Hepatic stellate cell (primary cell): ENCODE data around the gene TGFB3.
"Not testable (repeated sequence)": the region's sequence is repeated elsewhere in the genome, so short reads cannot be mapped to it uniquely, and the experiment has no call there.

Experiments
- DNase-seq: peaks from one replicate; pipeline ENCODE4 v3.0.0; 2011; ENCODE audit warnings: low spot score

Gene TGFB3

DNA sequence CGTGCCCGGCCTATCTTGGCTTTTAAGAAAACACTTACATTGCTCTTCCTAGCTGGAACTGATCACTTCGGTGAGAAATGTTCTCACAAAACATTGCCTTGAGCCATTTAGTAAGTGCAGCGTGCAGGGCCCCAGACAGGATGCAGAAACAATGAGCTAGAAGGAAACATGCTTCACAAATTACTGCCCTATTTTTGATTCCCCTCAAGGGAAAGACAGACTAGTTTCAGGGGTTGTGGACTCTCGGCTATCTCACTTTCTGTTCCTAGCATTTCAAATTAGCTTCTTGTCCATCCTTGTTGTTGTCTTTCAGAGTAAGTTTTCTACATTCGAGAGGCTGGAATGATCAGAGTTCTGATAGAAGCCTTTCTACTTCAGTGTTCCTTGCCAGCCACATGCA, 21.6 kb downstream of the TGFB3 start:
- DNase-seq = no peak

DNA sequence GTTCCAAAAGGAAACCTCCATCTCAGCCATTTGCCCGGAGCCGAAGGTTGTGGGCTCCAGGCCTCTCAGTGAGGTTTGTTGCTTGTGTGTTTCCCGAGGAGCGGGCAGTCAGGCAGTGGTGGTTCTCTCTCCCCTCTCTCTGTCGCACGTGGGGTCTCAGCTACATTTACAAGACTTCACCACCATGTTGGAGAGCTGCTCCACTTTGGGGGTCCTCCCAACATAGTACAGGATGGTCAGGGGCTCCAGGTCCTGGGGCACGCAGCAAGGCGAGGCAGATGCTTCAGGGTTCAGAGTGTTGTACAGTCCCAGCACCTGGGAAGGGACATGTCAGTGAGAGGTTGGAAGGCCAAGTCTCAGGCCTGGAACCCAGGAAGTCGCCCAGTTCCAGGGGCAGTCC, 22.8 kb downstream of the TGFB3 start:
- no peak for DNase-seq

DNA sequence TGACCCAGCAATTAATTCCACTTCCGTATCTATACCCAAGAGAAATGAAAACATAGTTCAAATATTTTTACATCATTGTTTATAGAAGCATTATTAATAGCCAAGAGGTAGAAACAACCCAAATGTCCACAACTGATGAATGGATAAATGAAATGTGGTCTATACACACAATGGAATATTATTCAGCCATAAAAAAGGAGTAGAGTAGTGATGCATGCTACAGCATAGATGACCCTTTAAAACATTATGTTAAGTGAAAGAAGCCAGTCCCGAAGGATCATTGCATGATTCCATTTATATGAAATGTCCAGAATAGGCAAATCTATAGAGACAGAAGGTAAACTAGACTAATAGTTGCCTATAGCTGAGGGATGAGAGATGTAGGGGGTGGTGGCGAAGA, 29.3 kb downstream of the TGFB3 start:
- DNase-seq = no peak

DNA sequence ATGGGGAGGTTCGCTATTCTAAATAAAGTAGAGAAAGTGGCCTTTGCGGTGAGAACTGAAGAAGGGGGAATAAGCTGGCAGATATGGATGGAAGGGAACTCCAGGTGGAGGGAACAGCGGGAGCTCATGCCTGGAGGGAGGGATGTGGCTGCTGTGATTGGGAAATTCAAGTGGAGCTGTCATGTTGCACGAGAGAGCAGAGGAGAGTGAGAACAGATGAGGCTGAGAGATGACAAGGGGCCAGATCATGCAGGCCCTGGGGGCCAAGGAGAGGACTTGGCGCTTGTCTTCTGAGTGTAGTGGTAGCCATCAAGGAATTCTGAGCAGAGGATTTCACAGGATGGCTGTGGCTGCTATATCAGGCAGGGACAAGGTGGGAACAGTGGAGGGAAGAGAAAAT, 35.0 kb downstream of the TGFB3 start:
- DNase-seq = no peak

DNA sequence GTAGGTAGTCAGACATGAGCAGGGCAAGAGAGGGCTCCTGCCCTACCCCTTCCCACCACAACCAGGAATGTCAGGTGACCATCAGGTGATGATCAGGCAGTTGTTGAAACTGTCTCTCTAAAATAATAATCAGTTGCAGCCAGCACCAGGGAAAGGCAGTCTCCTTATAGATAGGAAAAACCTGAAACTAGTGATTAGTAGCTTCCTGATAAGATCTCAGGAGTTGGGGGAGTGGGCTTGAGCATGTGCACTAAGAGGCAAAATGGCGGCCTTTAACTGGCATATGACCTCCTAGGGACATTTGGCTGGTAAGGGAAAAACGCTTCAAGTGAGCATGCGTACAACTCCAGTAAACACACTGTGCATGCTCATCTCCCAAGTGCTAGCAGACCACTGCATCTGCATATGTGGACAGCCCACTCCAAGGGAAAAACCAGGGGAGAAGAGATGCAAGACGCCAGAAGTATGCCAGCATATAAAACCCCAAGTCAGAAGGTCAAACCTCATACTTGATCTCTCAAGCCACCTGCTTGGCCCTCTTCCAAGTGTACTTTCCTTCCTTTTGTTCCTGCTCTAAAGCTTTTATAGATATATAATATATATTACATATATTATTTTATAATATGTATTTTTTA, 37.1 kb downstream of the TGFB3 start:
- DNase-seq = no peak

DNA sequence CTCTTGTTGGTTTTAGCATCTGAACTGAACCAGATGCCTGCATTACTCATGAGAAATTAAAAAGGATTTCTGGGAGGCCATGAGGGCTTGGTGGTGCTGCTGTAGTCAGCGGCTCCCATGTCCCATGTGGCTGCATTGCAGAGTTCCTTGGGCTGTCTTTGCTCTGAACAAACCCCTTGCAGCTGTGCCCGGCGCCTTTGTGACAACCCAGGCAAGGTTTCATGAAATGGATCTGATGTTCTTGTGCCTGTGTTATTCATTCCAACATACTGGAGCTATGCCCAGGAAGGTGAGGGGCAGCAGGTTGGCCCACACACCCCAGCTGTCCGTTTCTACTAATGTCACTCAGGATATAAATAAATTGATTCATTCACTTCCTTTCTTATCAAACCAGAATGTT, 40.8 kb downstream of the TGFB3 start:
- peak; percentile 29 for DNase-seq

DNA sequence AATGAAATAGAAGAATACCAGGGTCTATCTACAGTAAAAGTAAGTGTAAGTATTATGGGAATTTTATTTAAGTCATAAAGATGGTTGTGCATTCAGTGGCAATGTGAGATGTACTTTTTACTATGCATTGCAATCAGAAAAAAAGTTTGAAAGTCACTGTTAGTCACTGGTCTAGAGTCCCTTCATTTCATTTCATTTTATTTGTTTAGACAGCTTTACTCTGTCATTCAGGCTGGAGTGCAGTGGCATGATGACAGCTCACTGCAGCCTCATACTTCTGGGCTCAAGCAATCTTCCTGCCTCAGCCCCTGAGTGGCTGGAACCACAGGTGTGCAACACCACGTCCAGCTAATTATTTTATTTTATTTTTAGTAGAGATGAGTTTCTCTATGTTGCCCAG, 42.6 kb downstream of the TGFB3 start:
- DNase-seq = no peak

DNA sequence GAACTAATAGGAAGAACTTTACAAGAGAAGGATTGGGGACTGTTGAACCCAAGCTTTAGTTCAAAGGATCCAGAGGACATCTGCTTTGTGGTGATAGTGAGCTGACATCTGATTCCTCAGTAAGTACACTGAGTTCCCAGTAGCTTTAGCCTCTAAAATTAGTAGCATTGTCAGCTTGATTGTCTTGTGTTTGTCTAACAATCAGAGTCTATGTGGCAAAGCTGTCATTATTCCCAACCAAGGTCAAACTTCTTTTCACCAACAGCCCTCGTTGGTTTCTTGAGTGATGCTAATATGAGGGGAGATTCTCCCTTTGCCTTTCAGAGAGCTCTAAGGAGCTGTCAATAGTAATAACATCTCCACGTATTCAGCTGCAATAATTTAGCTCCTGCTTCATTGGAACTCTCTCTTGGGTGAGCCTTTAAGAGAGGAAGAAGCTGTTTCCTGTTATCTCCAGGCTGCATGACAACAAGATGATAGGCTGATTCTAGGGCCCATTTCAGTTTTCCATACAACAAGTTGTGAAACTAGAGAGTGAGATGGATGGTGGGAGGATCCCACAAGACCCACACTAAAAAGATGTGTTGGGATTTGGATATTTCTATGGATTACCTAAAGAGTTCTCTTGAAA, 46.7 kb downstream of the TGFB3 start:
- DNase-seq = no peak

DNA sequence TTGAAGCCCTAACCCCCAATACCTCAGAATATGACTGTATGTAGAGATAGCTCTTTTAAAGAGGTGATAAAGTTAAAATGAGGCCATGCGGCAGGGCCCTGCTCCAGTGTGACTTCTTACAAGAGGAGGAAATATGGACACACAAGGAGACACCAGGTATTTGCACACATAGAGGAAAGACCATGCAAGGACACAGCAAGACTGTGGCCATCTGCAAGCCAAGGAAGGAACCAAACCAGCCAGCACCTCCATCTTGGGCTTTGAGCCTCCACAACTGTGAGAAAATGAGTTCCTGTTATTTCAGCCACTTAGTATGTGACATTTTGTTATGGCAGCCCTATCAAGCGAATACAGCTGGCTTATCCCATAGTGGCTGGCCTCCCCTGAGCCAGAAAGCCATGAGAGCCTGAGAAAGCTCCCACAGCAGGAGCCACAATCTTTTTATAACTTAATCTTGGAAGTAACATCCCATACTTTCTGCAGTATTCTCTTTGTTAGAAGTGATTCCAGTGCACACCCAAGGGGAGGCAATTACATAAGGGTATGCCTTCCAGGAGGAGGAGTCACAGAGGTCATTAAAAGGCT, 48.0 kb downstream of the TGFB3 start:
- DNase-seq = no peak

DNA sequence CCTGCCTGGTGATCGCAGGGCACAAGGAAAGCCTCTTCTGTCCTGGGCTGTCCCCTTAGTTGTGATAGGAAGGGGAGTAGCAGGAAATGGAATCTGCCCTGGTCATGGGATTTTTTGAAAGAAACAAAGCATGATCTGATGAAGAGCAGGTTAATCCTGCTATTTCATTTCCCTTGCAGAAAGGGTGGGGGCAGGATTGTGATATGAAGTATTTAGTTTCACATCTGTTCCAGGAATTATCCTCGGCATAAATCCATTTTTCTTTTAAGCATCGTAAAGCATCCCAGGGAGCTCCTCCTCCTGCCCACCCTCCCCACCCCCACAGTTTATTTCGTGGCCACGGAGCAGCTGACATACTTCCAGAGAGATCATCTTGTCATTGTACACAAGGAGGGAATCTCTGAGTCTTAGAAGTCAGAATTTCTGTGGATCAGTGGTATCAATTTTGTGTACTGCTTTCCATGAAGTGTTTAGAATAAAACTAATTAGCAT, 53.1 kb downstream of the TGFB3 start:
- no peak for DNase-seq

DNA sequence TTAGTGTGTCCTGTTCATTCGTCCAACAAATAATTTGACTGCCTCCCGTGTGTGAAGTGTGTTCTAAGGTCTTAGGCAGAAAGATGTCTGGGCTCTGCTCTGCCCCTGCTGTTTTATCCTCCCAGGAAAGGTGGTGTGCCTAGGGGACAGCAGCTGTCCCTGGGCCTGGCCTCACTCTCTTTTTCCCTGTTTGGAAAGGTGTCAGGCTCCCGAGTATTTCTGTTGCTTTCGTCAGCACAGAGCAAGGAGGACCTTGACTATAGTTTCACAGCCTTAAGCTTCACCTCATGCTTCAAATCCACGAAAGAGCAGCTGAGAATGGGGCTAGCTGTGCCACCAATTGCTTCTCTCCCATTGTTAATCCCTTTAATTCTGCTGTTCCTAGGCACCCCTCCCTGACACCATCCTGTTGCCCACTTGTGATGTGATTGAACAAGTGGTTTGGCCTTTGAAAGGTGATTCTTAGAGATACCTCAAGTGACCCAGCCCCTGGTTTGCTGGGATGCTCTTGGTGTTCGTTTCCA, 54.2 kb downstream of the TGFB3 start:
- DNase-seq = no peak

DNA sequence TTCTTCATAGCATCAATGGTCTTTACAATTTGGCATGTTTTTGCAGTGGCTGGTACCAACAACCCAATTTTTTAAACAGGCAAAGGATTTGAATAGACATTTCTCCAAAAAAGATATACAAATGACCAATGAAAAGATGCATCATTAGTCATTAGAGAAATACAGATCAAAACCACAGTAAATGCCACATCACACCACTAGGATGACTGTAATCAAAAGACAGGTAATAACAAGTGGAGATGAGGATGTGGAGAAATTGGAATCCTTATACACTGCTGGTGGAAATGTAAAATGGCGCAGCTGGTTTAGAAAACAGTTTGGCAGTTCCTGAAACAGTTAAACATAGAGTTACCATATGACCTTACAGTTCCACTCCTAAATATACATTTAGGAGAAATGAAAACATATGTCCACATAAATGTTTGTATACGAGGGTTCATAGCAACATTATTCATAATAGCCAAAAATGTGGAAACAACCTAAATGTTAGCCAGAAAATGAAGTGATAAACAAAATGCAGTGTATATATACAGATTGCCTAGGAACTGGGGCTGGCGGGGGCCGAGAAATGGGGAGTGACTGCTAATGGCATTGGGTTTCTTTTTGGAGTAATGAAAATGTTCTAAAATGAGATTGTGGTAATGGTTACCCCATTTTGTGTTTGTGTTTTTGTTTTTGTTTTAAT, 55.2 kb downstream of the TGFB3 start:
- DNase-seq = no peak

DNA sequence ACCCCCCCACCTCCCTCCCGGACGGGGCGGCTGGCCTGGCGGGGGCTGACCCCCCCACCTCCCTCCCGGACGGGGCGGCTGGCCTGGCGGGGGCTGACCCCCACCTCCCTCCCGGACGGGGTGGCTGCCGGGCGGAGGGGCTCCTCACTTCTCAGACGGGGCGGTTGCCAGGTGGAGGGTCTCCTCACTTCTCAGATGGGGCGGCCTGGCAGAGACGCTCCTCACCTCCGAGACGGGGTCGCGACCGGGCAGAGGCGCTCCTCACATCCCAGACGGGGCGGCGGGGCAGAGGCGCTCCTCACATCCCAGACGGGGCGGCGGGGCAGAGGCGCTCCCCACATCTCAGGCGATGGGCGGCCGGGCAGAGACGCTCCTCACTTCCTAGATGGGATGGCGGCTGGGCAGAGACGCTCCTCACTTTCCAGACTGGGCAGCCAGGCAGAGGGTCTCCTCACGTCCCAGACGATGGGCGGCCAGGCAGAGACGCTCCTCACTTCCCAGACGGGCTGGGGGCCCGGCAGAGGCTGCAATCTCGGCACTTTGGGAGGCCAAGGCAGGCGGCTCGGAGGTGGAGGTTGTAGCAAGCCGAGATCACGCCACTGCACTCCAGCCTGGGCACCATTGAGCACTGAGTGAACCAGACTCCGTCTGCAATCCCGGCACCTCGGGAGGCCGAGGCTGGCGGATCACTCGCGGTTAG, 56.5 kb downstream of the TGFB3 start:
- not testable (repeated sequence) for DNase-seq

DNA sequence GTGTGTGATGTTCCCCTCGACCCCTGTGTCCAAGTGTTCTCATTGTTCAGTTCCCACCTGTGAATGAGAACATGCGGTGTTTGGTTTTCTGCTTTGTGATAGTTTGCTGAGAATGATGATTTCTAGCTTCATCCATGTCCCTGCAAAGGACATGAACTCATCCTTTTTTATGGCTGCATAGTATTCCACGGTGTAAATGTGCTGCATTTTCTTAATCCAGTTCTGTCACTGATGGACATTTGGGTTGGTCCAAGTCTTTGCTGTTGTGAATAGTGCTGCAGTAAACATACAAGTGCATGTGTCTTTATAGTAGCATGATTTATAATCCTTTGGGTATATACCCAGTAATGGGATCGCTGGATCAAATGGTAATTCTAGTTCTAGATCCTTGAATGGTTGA, 61.4 kb downstream of the TGFB3 start:
- DNase-seq = not testable (repeated sequence)

DNA sequence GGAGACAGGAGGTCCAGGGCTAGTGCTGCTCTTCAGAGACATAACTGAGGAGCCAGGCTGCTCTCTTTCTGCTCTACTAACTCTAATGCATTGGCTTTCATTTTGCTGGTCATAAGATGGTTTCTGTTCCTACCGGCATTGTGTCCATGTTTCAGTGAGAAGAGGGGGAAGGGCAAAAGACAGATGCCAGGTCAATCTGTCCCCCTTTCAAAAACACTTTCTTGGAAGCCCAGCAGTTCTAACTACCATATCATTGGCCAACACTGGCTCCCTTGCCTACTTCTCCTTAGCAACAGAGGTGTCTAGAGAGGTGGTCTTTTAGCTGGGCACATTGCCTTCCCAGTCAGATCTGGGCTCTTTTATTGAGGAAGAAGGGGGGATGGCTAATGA, 63.9 kb downstream of the TGFB3 start:
- no peak for DNase-seq

DNA sequence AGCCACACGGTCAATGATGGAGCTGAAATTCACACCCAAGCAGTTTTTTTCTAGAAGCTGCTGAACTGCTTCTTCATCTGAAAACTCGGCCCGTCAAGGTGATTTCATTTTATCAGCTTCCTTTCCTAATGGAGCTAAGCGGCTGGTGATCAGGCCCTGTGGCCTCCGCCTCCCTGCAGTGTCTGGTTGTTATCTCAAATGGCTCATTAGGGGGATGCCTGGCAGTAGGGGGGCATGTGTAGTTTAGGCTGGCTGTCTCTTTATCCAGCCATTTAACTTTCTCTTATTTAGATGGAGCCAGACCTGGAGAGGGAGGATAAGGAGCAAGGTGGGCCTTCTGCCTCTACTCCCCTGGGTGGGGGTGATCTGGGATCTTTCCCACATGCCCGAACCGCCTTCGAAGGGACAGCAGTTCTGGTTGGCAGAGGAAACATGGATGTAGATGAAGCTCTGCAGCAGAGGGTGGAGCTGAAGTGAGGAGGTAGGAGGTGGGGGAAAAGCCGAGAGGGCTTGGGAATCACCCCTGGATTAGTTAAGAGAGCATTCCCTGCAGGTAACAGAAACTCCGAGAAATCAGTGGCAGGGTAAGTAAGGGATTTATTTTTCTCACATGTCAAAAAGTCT, 64.4 kb downstream of the TGFB3 start:
- no peak for DNase-seq

DNA sequence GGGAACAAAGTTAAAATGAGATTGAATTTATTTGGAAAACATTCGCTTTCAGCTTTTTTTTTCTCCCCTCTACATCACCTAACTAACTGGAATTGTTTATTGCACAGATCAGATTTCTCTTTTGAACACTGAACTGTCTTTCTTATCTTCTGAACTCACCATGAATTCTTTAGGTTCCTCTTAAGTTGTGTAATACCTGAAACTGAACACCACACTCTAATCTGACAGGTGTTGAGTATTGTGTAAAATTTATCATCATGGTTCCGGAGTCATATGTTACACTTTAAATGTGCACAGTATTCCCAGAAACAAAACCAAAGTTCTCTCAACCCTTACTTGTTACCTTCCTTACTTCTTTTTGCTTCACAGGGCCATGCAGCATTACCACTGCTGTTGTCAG, 66.8 kb downstream of the TGFB3 start:
- DNase-seq = no peak

DNA sequence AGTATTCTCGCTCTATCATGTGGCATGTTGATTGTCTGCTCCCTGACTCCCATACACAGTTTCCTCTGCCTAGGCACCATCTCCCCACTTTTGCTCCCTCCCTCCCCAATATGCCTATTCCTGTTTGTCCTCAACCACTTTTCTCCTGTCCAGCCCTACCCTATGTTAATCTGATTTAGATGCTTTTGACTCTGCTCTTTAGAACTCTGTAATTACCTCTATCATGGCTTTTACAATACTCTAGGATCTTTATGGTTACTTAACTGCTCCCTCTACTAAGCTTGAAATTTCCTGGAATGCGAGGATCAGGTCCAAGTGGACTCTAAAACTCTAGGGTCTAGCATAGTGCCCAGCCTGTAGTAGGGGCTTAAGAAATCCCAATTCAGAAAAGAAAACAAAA, 68.6 kb downstream of the TGFB3 start:
- DNase-seq = no peak

DNA sequence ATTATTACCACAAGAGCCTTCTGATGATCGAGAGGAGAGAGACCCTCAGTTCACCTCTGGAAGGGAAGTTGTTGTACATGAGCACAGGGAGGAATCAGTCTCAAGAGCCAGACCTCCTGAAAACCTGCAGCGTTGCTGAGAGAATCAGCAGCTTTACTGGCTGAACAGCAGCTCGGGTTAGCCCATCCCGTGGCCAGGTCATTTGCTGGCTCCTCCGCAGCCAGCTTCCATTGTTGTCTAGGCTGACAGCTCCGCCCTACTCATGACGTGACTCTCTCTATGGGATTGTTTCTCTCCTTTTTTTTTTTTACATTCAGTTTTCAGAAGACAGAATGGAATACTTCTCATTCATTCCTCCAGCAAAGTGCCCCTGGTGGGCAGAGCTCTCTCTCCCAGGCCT, 69.9 kb downstream of the TGFB3 start:
- no peak for DNase-seq

DNA sequence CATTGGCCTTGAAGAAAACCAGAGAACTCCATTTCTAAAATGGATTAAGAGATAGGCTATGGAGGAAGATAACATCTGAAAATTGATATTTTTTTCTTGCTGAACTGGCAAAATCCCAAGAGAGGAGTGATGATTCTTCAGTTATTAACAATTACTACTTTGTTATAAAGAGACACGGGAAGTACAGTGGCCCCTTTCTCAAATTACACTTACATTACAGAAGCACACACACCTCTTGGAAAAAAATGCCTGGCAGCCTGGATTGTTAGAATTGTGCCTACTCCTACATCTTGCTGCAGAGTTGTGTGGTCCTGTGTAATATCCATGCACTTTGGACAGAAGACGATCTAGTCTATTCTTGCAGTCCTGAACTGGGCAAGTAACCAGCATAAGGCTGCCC, 71.7 kb downstream of the TGFB3 start:
- DNase-seq = no peak

DNA sequence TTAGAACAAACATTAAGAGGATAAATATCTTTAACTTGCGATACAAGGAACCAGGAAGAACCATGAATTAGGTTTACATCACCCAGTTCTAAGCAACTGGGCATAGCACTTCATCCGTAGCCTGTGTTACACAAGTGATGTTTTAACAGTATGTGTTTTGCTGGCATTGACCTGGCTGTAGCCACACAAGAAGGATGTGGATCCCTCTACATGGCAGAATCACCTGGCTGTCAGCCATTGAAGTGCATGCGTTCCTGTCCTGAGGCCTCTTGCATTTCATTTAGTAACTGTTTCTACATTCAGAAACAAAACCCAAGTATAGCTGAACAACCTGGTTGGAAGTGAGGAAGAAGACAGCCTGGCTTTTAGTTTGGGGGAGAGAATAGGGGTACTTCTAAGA, 72.2 kb downstream of the TGFB3 start:
- DNase-seq = no peak
